SJCRH30 (cell line): ENCODE measurements around the gene LRRC10. TPM values are rescaled to one million over a fixed set of nuclear protein-coding genes. Genes with fewer than 3 reads are reported as not detected.
"Not testable (repeated sequence)": the region's sequence is repeated elsewhere in the genome, so short reads cannot be mapped to it uniquely, and the experiment has no call there.

Experiments
- DNase-seq, 2 experiments: peaks; one replicate each; pipeline ENCODE4 v3.0.0-alpha.2; 2015 to 2020
- H3K27ac ChIP-seq: fragments of 250-450 bp; sonication (Bioruptor Pico); 2 replicates; pipeline ENCODE4 v1.5.1; 2020; ENCODE audit warnings: mild to moderate bottlenecking, moderate library complexity
- H3K27me3 ChIP-seq: fragments of 250-450 bp; sonication (Bioruptor Pico); 2 replicates; pipeline ENCODE4 v1.5.1; 2020; ENCODE audit warnings: mild to moderate bottlenecking, moderate library complexity
- H3K36me3 ChIP-seq: fragments of 250-450 bp; sonication (Bioruptor Pico); 2 replicates; pipeline ENCODE4 v1.5.1; 2020; ENCODE audit warnings: mild to moderate bottlenecking, moderate library complexity
- H3K4me1 ChIP-seq: fragments of 250-450 bp; sonication (Bioruptor Pico); 2 replicates; pipeline ENCODE4 v1.5.1; 2020; ENCODE audit warnings: mild to moderate bottlenecking, moderate library complexity
- H3K4me3 ChIP-seq: fragments of 250-450 bp; sonication (Bioruptor Pico); 2 replicates; pipeline ENCODE4 v1.5.1; 2020; ENCODE audit warnings: mild to moderate bottlenecking, moderate library complexity
- H3K9me3 ChIP-seq: fragments of 250-450 bp; sonication (Bioruptor Pico); replicated peaks from 2 replicates; pipeline ENCODE4 v1.5.1; 2020; ENCODE audit warnings: mild to moderate bottlenecking, moderate library complexity
- total RNA-seq: library from RNA; depleted of rRNA; stranded (reverse); fragments of >200 nt; shearing (Covaris generic); gene quantifications from 2 replicates; pipeline ENCODE4 v1.2.3, GENCODE V29; 2014

Gene LRRC10
- total RNA-seq, 1 experiment from 2014 or later: not detected

DNA sequence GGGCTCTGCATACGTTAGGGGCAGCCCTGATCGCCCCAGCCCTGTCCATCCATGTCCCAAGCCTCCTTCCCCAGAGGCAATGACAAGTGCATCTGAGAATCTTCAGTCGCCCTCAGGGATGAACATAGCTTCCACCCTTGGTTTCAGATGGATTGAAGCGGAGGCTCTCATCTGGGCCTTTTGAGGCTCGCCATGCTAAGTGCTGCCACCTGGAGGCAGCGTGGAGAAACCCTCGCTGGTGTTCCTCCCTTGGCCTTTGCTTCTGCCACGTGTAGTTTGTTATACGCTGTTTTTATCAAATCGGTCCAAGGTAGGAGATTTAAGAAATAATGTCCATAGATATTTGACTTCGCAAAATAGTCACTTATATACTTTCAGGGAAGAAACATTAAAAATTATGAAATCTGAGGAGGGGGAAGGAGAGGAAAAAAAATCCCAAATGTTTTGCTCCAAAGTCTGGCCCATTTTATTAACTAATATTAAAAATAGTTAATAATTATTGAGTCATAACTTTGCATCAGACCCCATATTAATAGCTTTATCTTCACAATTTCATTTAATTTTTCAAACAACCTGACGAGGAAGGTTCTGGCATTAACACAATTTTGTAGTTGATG lies 28.8 kb upstream of the LRRC10 start:
- Histone ChIP-seq H3K27ac (no peak overlapping the region), H3K27me3 (no peaks in the 10 kb centered on the region), H3K4me1 (no peaks in the 10 kb centered on the region), H3K36me3 (no peaks in the 10 kb centered on the region), H3K9me3 (no peaks in the 10 kb centered on the region), H3K4me3 (no peak overlapping the region)
- DNase-seq: peak; percentile 57 to 82

GRCh38 chr12:69633061-69633460 lies 22.4 kb upstream of the LRRC10 start:
- Histone ChIP-seq H3K9me3 (no peaks in the 10 kb centered on the region), H3K27ac (no peak overlapping the region), H3K4me3 (no peak overlapping the region), H3K36me3 (no peaks in the 10 kb centered on the region), H3K4me1 (no peaks in the 10 kb centered on the region), H3K27me3 (no peaks in the 10 kb centered on the region)
- no peak for DNase-seq

DNA sequence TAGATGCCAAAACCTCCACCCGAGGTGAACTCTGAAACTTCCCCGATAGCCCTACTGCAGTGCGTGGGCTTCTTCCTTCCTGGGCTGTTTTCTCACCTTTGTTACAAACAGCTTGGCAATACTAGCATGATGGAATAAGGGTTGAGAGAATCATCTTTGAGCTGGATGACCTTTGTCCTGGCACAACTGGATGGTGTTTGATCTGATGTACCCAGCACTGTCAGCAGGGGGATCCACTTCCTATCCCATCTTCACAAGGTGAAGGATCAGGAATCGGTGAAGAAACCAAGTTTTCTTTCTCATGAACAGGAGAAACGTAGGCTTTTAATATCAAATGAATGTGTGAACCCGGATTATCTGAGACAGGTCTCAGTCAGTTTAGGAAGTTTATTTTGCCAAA lies 19.5 kb upstream of the LRRC10 start:
- H3K4me1 ChIP-seq: no peaks in the 10 kb centered on the region
- no peak for DNase-seq
- H3K27me3 ChIP-seq: no peaks in the 10 kb centered on the region
- no peak overlapping the region for H3K4me3 ChIP-seq
- no peak overlapping the region for H3K27ac ChIP-seq
- no peaks in the 10 kb centered on the region for H3K9me3 ChIP-seq
- H3K36me3 ChIP-seq: no peaks in the 10 kb centered on the region

DNA sequence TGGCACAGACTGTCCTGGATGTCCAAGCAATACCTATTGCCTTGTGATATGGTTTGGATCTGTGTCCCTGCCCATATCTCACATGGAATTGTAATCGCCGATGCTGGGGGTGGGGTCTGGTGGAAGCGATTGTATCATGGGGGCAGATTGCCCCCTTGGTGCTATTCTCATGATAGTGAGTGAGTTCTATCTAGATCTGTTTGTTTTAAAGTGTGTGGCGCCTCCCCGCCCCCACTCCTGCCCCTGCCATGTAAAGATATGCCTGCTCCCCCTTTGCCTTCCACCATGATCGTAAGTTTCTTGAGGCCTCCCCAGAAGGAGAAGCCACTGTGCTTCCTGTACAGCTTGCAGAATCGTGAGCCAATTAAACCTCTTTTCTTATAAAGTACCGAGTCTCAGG lies 16.8 kb upstream of the LRRC10 start:
- Histone ChIP-seq H3K36me3 (no peaks in the 10 kb centered on the region), H3K4me1 (peaks cover 4% of the 10 kb centered on the region), H3K27ac (no peak overlapping the region), H3K4me3 (no peak overlapping the region), H3K9me3 (no peaks in the 10 kb centered on the region), H3K27me3 (no peaks in the 10 kb centered on the region)
- DNase-seq: no peak

DNA sequence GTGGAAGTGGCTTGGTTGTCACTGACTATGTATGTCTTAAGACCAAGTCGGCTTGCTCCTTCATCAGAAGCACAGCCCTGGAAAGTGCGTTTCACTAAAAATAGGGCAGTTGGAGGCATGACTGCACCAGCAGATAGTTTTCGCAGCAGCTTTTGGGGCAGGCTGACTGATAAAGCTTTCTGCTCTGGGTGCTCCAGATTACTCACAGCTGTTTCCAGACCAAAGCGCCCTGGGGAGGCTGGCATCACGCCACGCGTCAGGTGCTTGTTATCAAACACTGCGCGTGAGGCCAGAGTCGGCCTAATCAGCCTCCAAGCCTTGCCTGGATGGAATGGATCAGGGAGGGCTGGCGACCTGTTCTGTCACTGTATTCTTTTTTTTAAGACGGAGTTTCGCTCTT lies 13.3 kb upstream of the LRRC10 start:
- no peaks in the 10 kb centered on the region for H3K27me3 ChIP-seq
- DNase-seq: peak; percentile 72 to 82
- H3K4me3 ChIP-seq: no peak overlapping the region

DNA sequence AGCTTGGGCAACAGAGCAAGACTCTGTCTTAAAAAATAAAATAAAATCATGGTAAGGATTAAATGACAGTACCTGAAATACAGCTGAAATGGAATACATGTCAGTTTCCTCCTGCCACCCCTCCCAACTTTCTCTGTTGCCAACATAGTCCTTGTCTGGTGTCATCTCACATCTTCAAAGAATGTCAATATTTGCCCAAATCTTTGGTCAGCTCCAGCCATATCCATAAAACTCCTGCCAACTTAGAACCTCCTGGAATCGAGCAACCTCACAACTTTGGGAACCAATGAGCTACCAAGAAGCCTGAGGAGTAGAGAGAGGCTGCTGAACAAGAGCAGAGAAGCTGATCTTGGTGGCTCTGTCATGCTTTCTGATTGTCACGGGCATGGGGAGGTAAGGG lies 10.8 kb upstream of the LRRC10 start:
- Histone ChIP-seq H3K27me3 (no peaks in the 10 kb centered on the region), H3K4me3 (no peak overlapping the region)

More for the DNA sequence above, 13.3 kb upstream of the LRRC10 start:
- Histone ChIP-seq H3K27ac (no peak overlapping the region), H3K9me3 (no peaks in the 10 kb centered on the region), H3K4me1 (peaks cover 4% of the 10 kb centered on the region), H3K36me3 (no peaks in the 10 kb centered on the region)

DNA sequence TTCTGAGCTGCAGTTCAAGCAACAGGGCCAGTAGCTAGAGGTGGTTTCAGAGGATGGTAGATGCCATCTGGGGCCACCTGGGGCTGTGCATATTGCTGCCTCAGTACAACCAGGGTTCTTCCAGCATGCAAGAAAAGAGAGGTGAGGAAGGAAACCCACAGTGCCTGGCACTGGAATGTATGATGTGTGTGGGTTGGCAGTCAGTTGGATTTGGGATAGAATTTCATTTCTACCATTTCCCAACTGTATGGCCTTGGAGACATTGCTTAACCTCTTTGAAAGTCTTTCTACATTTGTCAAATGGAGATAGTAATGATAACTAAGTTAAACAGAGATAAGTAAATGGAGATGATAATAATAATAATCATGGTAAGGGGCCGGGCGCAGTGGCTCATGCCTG lies 10.2 kb upstream of the LRRC10 start:
- Histone ChIP-seq H3K36me3 (no peaks in the 10 kb centered on the region), H3K9me3 (no peaks in the 10 kb centered on the region), H3K4me3 (no peak overlapping the region), H3K27me3 (no peaks in the 10 kb centered on the region), H3K27ac (no peak overlapping the region), H3K4me1 (peaks cover 4% of the 10 kb centered on the region)
- no peak for DNase-seq

More for the DNA sequence above, 10.8 kb upstream of the LRRC10 start:
- Histone ChIP-seq H3K9me3 (no peaks in the 10 kb centered on the region), H3K4me1 (peaks cover 4% of the 10 kb centered on the region), H3K27ac (no peak overlapping the region), H3K36me3 (no peaks in the 10 kb centered on the region)
- no peak for DNase-seq

DNA sequence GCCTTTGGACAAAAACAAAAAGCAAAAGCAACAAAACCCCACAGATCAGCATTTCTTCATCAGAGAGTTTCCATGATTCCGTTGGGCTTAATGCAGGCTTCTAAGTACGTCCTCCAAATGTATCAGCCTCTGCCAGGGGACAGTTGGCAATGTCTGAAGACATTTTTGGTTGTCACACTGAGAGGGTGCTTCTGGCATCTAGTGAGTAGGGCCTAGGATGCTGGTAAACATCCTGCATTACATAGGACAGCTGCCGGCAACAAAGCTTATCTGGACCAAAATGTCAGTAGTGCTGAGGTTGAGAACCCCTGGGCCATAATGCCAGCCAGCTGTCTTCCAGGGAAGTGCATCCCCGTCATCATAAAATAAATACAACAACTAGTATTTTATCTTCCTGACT lies 9.4 kb upstream of the LRRC10 start:
- peak in 1 of 2 experiments; percentile 29 for DNase-seq
- H3K36me3 ChIP-seq: no peaks in the 10 kb centered on the region
- H3K4me3 ChIP-seq: no peak overlapping the region
- peaks cover 4% of the 10 kb centered on the region for H3K4me1 ChIP-seq
- no peaks in the 10 kb centered on the region for H3K9me3 ChIP-seq
- H3K27ac ChIP-seq: no peak overlapping the region
- H3K27me3 ChIP-seq: no peaks in the 10 kb centered on the region

GRCh38 chr12:69619050-69619449 lies 8.3 kb upstream of the LRRC10 start:
- Histone ChIP-seq H3K36me3 (no peaks in the 10 kb centered on the region), H3K9me3 (no peaks in the 10 kb centered on the region), H3K4me1 (peaks cover 4% of the 10 kb centered on the region), H3K4me3 (no peak overlapping the region), H3K27ac (no peak overlapping the region), H3K27me3 (no peaks in the 10 kb centered on the region)
- DNase-seq: peak in 1 of 2 experiments; percentile 33

DNA sequence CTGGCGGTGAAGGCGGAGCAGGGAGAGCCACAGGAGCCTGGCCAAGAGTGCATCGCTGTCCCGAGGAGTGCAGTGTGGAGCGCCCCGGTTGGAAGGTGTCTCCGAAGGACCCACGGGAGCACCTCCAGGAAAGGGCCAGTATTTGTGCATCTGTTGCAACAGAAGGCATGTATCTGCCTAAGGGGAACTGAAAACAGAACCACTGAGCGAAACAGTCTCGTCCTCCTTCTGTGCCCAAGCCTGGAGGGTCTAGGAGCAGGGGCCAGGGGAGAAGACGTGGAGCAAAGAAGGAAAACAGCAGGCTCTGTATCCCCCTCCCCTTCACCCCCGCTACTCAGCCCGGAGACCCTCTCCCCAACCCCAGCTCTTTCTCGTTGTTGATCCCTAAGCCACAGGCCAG lies 5.3 kb upstream of the LRRC10 start:
- no peaks in the 10 kb centered on the region for H3K36me3 ChIP-seq
- DNase-seq: no peak
- H3K4me3 ChIP-seq: no peak overlapping the region
- no peaks in the 10 kb centered on the region for H3K27me3 ChIP-seq
- H3K4me1 ChIP-seq: no peaks in the 10 kb centered on the region
- no peak overlapping the region for H3K27ac ChIP-seq
- no peaks in the 10 kb centered on the region for H3K9me3 ChIP-seq

- no peak overlapping the region for H3K27ac ChIP-seq
- H3K36me3 ChIP-seq: no peaks in the 10 kb centered on the region
- no peak for DNase-seq
- H3K4me3 ChIP-seq: no peak overlapping the region
- H3K9me3 ChIP-seq: no peaks in the 10 kb centered on the region
- H3K27me3 ChIP-seq: no peaks in the 10 kb centered on the region
- no peaks in the 10 kb centered on the region for H3K4me1 ChIP-seq
Measured at GRCh38 chr12:69613351-69613750, 2.6 kb upstream of the LRRC10 start.

DNA sequence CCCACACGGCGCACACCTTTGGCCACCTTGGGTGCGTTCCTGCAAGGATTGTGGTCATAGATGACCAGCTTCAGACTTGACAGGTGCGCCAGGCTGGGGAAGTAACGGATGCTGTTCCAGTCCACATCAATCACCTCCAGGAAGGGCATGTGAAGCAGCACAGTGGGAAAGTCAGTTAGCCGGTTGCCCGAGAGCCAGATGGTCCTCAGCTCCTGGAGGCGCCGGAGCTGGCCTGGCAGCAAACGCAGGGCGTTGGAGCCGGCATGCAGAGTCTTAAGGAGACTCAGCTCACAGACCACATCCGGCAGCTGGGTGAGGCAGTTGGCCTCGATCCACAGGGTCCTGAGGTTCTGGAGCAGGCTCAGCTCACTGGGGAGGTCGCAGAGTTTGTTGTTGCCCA lies 581 bp downstream of the LRRC10 start:
- DNase-seq: no peak

DNA sequence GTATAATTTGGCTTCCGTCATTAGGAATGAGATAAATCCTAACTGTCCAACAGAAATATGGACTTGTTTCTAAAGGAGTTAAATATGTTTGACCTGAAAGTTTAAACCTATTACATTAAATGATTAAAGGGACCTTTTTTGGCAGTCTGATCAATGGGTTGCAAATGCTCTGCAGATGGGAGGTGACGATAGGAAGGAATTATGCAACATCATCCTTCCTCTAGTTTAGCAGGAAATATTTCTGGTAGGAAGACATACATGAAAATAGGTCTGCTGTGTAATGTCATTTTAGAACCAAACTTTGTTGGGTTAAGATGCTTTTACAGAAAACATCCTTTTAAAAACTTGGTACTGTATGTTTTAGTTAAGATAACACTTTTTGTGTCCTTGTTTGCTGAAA lies 2.6 kb downstream of the LRRC10 start:
- peaks cover 4% of the 10 kb centered on the region for H3K36me3 ChIP-seq
- DNase-seq: no peak
- no peak overlapping the region for H3K4me3 ChIP-seq
- no peaks in the 10 kb centered on the region for H3K27me3 ChIP-seq
- no peaks in the 10 kb centered on the region for H3K4me1 ChIP-seq
- no peaks in the 10 kb centered on the region; the same call in 1 of the 2 replicates for H3K9me3 ChIP-seq
- no peak overlapping the region for H3K27ac ChIP-seq

More for the DNA sequence above, 581 bp downstream of the LRRC10 start:
- no peaks in the 10 kb centered on the region for H3K9me3 ChIP-seq
- no peaks in the 10 kb centered on the region for H3K36me3 ChIP-seq
- H3K27me3 ChIP-seq: no peaks in the 10 kb centered on the region
- no peak overlapping the region for H3K27ac ChIP-seq
- H3K4me3 ChIP-seq: no peak overlapping the region
- no peaks in the 10 kb centered on the region for H3K4me1 ChIP-seq

DNA sequence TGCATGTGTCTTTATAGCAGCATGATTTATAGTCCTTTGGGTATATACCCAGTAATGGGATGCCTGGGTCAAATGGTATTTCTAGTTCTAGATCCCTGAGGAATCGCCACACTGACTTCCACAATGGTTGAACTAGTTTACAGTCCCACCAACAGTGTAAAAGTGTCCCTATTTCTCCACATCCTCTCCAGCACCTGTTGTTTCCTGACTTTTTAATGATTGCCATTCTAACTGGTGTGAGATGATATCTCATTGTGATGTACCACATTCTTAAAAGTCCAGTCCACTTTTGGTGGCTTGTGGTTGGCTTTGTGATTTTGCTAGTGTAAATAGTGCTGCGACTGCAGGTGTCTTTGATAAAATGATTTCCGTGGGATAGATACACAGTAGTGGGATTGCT lies 6.4 kb downstream of the LRRC10 start:
- not testable (repeated sequence) for H3K9me3 ChIP-seq, DNase-seq, H3K4me1 ChIP-seq, H3K27ac ChIP-seq, H3K27me3 ChIP-seq, H3K4me3 ChIP-seq
- peaks cover 43% of the 10 kb centered on the region for H3K36me3 ChIP-seq

GRCh38 chr12:69603556-69603955 lies 7.2 kb downstream of the LRRC10 start:
- not testable (repeated sequence) for H3K4me1 ChIP-seq, H3K9me3 ChIP-seq, DNase-seq, H3K4me3 ChIP-seq, H3K27me3 ChIP-seq, H3K27ac ChIP-seq
- H3K36me3 ChIP-seq: peaks cover 50% of the 10 kb centered on the region

DNA sequence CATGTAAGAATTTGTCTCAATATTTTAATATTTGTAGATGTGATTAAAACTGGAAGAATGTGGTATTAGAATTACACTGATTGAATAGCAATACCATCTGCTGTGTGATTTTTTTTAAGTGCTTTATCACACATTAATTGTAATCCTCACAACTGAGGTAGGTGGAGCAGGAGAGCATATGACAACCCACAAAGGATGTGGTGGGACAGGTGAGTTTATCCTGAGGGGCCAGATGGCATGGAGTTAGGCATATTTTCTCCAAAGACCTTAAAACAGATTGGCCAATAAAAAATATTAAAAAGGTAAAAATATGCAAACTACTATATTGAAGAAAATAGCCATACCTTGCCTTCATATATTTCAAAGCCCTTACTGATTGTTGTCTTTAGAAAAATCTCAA lies 7.8 kb downstream of the LRRC10 start:
- no peak overlapping the region for H3K4me3 ChIP-seq
- no peaks in the 10 kb centered on the region for H3K4me1 ChIP-seq
- no peak overlapping the region for H3K27ac ChIP-seq
- peaks cover 56% of the 10 kb centered on the region for H3K36me3 ChIP-seq
- no peak for DNase-seq
- H3K9me3 ChIP-seq: no peaks in the 10 kb centered on the region; the same call in 1 of the 2 replicates
- H3K27me3 ChIP-seq: no peaks in the 10 kb centered on the region
